OCI-M2 (cell line): ENCODE data around the gene CLDN9.
A peak's percentile ranks its signal among the peaks of the same experiment; 100 is the strongest.

Experiments
- DNase-seq: peaks from one replicate; lab custom pipeline; 2025; ENCODE audit not compliant: unreplicated experiment; lab: John Stamatoyannopoulos, UW

CLDN9 gene

DNA sequence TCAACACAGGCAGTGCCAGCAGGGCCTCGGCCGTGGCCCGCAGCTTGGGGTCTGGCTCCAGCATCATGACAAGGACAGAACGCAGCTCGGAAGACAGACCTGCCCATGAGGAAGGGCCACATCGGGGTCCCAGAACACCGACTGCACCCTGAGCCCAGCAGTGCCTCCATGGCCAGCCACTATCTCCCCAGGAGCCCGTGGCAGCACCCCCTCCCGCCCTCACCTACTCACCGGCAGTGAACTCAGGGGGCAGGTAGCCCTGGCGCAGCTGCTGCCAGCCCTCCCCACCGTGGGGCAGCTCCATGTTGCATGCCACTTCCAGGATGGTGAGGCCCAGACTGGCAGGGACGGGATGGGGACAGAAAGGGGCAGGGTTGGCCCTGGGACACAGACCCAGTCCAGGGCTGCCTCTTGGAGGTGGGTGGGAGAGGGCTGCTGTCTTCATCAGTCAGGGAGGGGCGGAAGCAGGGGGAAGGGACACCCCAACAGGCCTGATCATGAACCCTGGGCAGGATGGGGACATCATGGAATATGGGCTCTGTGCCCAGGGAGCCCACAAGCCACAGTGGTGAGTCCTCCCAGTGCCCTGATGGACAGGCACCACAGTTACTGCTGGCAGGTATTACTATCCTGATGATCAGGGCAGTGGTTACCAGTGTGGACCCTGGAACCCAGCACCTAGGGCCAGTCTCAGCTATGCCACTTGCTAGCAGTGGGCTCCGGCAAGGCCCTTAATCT, 38.2 kb upstream of the CLDN9 start:
- DNase-seq, result no peak

DNA sequence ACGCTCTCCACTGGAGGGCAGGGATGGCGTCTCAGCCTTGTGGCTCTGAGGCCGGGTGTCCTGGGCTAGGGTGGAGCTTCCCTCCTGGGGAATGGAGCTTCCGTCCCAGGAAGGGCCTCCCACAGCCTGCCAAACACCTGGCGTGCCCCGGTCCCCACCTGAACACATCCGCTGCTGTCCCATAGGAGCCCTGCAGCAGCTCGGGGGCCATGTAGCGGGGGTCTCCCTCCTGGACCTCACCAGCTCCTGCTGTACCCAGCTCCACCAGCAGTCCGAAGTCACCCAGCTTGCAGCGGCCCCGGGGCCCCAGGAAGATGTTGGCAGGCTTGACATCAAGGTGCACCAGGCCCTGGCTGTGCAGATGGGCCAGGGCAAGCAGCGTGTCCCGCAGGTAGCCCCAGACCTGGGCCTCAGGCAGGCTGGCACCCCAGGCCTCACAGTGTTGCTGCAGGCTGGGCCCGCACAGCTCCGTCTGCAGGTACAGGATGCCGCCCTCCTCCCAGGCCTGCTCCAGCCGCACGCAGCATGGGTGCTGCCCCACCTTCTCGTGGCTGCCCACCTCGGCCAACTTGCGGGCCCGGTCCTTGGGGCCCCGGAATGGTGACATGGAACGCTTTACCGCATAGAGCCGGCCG, 37.4 kb upstream of the CLDN9 start:
- DNase-seq, result no peak

DNA sequence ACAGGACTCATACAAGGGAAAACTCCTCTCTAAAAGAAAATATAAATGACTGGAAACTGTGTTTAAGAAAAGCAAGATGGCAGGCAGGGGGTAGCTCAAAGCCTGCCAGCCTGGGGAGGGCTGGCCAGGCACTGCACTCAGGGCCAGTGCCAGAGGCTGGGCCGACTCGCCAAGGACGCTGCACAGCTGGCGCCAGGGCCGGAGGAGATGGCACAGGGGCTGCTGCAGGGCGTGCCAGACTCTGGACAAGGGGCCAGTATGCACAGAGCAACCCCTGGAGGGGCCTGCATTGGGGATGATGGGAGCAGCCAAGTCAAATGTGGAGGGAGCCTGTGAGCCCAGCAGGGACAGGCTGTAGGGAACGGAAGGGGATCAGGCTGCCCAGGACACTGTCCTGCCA, 36.5 kb upstream of the CLDN9 start:
- DNase-seq, result no peak

DNA sequence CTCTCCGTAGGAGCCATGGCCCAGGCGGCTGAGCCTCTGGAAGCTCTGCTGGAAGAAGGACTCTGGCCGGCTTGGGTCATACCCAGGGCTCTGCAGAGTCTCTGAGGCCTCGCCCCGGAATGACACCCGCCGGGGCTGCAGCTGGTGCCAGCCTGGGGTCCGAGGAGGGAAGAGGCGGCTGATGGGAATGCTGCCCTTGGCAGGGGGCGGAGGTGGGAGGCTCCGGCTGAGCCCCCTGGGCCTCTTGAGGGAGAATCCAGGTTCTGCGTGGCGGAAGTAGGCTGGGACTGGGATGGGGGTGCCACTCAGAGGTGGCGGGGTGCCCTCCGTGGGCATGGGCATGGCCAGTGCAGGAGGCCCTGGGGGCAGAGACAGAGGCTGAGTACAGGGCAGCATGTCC, 36.0 kb upstream of the CLDN9 start:
- no peak for DNase-seq

DNA sequence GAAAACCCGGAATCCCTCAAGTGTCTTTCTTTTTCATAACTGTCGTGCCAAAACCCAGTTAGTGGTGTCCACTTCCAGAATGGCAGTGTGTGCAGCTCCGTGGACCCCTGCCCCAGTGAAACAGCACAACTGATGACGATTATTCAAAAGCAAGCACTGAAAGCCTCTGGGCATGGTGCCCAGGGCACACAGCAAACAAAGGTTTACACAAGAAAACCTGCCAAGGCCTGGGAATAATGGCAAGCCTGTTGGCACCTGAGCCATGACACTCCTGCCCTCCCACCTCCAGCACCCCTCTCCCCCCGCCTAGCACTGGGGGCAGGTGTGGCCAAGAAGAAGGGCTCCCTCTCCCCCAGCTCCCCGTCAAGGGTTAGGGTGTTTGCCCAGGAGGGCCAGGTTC, 35.3 kb upstream of the CLDN9 start:
- no peak for DNase-seq

DNA sequence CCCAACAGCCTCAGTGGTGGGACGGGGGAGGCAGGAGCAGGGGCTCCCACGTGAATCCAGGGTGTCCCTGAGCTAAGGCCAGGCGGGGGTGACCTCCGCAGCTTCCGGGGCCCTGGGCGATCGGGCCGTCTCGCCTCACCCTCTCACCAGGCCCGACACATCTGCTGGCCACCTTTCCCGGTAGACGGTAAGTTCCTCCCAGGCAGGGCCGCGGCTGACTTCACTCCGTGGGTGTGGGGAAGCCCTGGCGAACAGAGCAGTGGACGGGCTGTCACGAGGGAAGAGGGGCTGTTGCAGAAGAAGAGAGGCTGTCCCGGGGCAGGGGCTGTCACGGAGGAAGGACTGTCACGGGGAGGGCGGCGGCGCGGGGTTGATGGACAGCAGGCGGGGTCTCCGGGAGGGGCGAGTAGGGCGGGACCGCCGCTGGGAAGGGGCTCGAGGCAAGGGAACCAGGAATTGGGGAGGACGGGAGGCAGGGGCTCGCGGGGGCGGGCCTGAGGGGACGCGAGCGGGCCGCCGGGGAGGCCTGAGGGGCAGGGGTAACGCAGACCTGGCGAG, 33.0 kb upstream of the CLDN9 start:
- no peak for DNase-seq

DNA sequence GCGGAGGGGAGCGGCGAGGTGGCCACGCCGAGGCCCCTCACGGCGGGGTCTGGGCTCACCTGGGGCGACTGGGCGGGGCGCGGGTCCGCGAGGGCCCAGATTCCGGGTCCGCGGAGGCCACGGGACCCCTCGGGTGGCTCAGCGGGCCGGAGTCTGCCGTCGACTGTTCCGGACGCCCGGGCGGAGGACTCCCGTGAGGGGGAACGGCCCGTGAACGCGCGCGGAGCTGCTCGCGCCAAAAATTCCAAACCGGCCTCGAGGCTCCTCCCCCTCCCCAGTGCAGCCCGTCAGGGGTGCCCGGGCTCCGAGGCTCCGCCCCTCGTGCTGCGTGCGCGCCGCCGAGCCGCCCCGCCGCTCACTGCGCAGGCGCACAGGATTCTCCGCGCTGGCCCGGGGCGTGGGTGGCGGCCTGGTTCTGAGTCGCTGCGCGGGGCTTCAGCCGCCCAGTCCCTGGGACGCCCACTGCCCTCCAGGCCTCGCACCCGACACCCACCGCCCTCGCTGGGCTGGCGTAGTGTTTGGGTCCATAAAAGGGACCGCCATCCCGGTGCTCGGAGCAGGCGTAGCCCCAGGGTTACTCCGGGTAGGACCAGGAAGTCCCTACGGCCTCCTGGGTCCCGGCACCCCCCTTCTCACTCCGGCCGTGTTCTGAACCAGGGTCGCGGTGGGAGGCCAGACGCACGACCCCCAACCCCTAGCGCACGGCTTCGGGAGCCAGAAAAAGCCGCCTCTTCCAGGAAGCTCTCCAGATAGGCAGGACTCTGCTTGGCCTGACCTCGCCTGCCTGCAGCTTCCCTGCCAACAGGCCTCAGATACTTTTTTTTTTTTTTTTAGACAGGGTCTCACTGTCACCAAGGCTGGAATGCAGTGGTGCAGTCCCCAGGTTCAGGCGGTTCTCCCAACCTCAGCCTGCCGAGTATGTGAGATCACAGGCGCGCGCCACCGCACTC, 32.2 kb upstream of the CLDN9 start, which contains the start of gene PKMYT1:
Gene PKMYT1, minus strand, starts transcription at position 220 of the 950 bp plus-strand sequence. CDS start 789 bp downstream, outside the sequence.
- peak; percentile 41 for DNase-seq

DNA sequence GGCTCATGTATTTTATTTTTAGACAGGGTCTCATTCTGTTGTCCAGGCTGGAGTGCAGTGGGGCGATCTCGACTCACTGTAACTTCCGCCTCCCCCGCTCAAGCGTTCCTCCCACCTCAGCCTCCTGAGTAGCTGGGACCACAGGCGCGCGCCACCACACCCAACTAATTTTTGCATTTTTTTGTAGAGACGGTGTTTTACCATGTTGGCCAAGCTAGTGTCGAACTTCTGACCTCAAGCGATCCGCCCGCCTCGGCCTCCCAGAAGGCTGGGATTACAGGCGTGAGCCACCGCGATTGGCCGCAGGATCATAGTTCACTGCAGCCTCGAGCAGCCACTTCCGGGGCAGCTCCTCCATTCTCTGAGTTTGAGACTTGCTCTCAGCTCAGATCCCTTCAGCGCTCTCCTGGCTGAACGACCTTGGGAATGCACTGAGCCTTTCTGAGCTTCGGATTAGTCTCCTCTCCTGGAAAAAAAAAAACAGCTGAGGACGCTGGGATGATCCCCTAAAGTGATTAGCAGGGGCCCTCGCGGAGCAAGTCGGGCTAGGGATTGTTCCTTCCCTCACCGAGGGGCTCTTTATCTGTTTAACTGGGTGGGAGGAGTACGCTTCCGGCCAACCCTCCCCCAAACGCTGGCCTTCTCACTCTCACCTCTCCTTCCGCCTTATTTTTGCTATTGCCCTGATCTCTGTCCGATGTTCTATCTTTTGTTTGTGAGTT, 31.4 kb upstream of the CLDN9 start:
- DNase-seq, result peak; percentile 24

DNA sequence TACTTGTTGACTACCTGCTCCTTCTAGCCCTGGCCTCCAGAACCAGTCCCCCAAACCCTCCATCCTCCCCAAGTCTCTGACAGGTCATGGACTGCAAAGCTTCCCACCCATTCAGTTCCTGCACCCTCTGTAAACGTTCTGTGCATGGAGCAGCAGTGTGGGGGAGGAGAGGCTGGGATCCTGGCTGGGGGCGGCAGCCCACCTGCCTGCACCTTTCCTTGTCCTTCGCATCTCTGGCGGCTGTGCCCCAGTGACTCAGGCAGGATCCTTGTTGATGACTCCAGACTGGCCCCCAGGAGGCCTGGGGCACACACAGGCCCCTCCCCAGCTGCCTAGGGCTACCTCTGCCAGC, 30.8 kb upstream of the CLDN9 start:
- DNase-seq, result no peak

DNA sequence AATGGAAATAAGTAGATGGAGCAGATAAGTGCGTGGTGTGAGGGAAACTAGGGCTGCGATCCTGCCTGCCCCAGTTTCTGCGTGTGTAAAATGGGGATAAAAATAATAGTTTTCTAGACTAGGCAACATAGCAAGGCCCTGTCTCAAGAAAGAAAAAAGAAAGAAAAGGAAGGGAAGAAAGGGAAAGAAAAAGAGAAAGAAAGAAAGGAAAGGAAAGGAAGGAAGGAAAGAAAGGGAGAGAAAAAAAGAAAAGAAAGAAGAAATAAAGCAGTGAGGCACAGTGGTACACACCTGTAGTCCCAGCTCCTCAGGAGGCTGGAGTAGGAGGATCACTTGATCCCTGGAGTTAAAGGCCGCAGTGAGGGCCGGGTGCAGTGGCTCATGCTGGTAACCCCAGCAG, 30.3 kb upstream of the CLDN9 start:
- DNase-seq, result no peak

DNA sequence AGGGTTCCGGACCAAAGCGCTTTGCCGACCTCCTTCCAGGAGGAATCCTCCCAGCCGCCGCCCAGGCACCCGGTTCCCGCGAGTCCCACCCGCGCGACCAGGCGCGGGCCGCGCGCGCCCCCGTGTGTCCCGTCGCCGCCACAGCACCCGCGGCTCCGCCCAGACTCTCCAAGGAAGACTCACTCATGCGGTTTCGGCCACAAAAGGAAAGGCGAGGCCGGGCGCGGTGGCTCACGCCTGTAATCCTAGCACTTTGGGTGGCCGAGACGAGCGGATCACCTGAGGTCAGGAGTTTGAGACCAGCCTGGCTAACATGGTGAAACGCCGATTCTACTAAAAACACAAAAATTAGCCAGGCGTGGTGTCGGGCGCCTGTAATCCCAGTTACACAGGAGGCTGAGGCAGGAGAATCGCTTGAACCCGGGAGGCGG, 29.0 kb upstream of the CLDN9 start:
- DNase-seq, result no peak

DNA sequence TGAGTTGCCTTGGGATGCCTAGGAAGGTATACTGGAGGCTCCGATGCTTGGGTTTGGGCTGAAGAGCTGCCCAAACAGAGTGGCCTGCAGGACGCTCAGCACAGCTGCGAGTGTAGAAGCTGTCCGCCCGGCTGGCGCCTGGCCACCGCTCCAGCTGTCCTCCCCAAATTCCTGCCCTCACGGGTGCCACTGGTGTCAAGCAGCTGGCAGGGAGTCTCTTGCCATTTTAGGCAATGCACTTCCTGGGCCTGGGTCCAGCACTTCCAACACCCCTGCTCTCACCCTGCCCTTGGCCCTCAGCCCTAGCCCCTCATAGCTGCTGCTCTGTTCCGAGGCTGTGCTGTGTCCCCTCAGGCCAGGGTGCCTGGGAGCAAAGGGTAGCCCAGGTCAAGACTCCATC, 27.3 kb upstream of the CLDN9 start:
- DNase-seq, result no peak

DNA sequence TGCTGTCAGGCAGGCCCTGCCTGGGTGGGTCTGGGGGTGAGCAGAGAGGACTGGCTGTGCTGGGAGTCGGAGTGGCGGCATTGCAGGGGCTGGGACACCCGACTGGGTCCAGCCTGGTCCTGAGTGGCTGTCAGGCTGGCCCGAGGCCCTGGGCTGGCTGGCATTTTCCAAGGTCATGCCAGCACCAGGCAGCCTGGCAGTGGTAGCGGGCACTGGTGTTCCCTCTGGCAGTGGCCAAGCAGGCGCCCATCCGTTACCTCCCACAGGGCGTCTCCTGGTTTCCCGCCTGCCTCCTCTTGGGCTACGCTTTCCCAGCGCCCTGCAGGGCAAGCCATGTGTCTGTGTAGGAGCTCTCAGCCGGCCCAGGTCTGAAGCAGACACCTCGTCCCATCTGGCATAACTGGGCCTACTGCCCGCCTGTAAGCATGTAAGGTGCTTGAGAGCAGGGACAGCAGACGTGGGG, 26.8 kb upstream of the CLDN9 start:
- DNase-seq, result no peak

DNA sequence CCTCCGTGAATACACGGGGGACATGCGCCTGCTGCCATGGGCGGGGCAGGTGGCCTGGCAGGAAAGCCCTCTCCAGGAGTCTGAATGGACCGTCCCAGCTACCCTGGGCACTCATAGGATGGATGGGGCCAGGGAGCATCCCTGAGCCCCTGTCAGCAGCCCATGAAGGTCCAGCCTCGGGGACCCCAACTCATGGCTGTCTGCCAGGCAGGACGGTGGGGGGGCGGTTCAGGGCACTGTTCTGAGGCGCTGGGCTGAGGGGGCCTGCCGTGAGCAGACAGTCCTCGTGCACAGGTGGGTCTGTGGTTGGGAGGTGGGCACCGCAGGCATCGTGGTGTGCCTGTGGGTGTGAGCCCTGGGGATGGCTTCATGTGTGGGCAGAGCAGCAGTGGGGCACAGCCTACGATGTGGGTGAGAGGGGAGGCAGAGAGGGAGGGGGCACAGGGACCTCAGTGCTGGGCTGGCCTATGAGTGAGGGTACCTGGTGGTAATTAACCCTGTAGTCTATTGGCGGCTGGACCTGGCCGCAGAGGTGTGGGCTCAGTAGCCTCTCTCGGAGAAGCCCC, 26.0 kb upstream of the CLDN9 start:
- no peak for DNase-seq

DNA sequence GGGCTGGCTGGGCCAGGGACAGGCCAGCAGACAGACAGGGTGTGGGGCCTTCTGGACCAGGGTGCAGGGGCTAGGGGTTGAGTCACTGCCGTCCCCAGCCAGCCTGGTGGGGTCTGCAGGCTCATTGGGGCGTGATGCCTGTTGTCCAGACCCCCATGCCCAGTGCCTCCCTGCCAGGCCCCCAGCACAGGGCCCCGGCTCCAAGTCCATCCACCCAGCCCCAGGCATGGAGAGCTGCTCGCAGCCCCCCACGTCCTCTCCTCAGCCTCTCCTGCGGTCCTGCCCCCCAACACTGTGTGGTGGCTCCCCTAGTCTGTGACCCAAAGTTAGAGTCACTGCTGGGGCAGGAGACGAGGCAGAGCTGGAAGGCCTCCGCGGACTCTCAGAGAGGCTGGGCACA, 25.4 kb upstream of the CLDN9 start:
- no peak for DNase-seq

DNA sequence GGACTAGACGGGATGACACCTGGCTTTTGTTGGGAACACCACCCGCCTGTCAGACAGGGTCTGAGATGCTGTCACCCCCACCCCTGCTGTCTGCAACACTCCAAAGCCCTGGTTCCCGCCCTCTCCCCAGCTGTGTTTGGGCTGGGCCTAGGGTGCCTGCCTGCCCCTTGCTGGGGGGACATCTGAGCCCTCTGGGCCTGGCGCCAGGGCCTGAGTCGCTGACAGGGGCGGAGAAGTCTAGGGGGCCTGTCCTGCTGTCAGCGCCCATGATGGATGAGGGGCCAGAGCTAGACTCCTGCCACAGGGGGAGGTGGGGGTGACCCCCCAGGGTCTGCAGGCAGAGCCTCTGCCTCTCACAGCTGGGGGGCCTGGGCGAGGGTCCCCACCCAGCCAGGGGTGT, 24.9 kb upstream of the CLDN9 start:
- DNase-seq, result no peak

DNA sequence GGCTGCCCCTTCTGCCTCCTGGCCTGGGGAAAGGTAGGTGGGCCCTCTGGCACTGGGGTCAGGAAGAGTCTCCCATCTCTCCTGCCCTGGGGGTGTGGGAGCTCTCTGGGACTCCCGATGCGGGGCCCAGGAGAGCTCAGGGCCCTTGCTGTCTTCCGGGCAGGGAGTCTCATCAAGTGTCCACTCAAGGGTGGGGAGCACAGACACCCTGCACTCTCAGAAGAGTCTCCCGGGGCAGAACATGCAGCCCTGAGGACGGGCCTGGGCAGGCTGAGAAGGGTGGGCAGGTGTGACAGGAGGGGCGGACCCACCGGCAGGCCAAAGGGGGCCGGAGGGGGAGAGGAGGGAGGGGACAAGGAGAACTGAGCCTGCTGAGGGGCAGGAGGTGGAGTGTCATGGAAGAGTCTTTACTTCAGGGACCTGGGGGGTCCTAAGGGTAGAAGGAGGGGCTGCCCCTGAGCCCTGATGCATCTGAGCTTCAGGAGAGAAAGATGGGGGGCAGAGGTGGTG, 24.1 kb upstream of the CLDN9 start:
- DNase-seq, result no peak

DNA sequence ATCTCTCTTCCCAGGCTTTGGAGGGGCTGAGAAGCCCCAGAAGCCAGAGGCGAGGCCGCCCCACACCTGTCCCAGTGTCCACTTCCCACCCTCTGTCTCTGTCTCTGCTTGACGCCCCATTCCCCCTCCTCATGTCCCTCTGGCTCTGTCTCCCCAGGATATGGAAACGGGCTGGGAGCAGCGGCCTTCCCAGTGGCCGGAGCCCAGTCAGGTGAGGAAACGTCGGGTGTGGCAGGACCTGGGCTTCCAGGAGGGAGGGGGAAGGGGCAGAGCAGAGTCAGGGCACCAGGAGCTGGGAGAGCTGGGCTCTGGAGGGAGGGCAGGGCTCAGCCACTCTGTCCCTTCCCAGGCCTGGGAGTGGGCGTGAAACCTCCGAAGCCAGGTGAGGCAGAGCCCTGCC, 21.8 kb upstream of the CLDN9 start:
- DNase-seq, result no peak

DNA sequence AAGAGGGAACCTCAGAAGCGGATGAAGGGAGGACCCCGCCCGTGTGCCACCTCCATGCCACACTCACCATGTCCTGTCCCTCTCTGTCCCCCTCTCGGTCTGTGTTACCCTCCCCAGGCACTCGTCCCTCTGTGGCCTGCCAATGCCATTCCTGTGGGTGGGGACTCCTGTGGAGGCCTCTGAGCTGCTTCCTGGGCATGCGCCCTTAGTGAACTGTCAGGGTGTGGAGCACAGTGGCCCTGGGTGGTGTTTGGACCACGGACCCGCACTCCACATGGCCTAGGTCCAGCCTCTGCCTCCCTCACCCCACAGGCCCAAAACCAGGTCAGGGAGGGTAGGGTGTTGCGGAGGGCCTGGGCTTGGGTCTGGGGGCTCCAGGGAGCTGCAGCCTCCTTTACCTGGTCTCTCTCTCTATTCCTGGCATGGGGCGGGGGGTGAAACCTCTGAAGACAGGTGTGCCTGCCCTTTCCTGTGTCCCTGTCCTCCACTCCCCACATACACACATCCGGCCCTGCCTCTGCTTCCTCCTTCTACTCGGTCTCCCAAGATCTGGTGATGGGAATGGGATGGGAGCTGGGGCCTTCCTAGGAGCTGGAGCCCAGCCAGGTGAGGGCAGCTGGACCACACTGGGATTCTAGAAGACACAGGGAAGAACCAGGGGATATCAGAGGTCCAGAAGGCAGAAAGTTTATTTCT, 21.0 kb upstream of the CLDN9 start:
- DNase-seq, result no peak
